ENCODE results near the gene RAP2B. TPM values are rescaled to one million over a fixed set of nuclear protein-coding genes. Genes with fewer than 3 reads are reported as not detected.
"Not testable (repeated sequence)": the region's sequence is repeated elsewhere in the genome, so short reads cannot be mapped to it uniquely, and the experiment has no call there.

The RAP2B gene
- total RNA-seq, result 10 to 100 TPM; 10.4 TPM

GRCh38 chr3:153161714-153162512 lies at the start of gene RAP2B:
Gene RAP2B (plus strand): TSS chr3:153162226. CDS start chr3:153162694, 468 bp downstream.
- Mint-ChIP-seq H3K4me1 (peaks cover 38% of the 10 kb centered on the region), H3K9me3 (ENCODE audit: low read depth) (no peaks in the 10 kb centered on the region)

GRCh38 chr3:153113541-153113940 lies 48.5 kb upstream of the RAP2B start:
- intact Hi-C loops (cut with DNase I, micrococcal nuclease), result no loop called here
- no peak for DNase-seq
- Mint-ChIP-seq H3K4me3 (no peak overlapping the region), H3K9me3 (ENCODE audit: low read depth) (no peaks in the 10 kb centered on the region), H3K27ac (no peak overlapping the region), H3K4me1 (no peaks in the 10 kb centered on the region), H3K36me3 (ENCODE audit: low read depth) (no peaks in the 10 kb centered on the region), H3K27me3 (no peaks in the 10 kb centered on the region)
- CTCF ChIA-PET, result interaction anchor here (0.6 kb wide), 1 partner anchor 554 kb away, joined by 3 read pairs; no protein-coding TSS in a partner anchor
- POLR2A ChIA-PET, result no interaction called here
- no peak for ATAC-seq

More at GRCh38 chr3:153161714-153162512, at the start of gene RAP2B:
- no peaks in the 10 kb centered on the region for H3K27me3 Mint-ChIP-seq
- ChIA-PET POLR2A (interaction anchor here (0.6 to 1.0 kb wide), 3 partner anchors 36 to 460 kb away, joined by 3 read pairs; no protein-coding TSS in a partner anchor), CTCF (interaction anchor here (0.8 to 2.0 kb wide), 5 partner anchors 80 to 222 kb away, joined by 3 to 6 read pairs (median 5); no protein-coding TSS in a partner anchor)
- peak within 1 kb of the TSS; percentile 97 for H3K27ac Mint-ChIP-seq
- peak; percentile 59 for ATAC-seq
- intact Hi-C loops (cut with DNase I, micrococcal nuclease), result loop anchor here (1.0 to 10.0 kb wide), 10 partner anchors 59 to 1960 kb away; partner anchors contain the start of genes DHX36 (in 1 of the 2) and GPR171 (in 1 of the 2)
- DNase-seq, result peak; percentile 99
- H3K36me3 Mint-ChIP-seq (ENCODE audit: low read depth), result peaks cover 17% of the 10 kb centered on the region
- H3K4me3 Mint-ChIP-seq, result peak within 1 kb of the TSS; percentile 97

GRCh38 chr3:153114270-153114669 lies 47.8 kb upstream of the RAP2B start:
- CTCF ChIA-PET; H3K27me3 Mint-ChIP-seq; H3K27ac Mint-ChIP-seq; POLR2A ChIA-PET; H3K36me3 Mint-ChIP-seq (ENCODE audit: low read depth); DNase-seq; H3K4me3 Mint-ChIP-seq; ATAC-seq; H3K9me3 Mint-ChIP-seq (ENCODE audit: low read depth); H3K4me1 Mint-ChIP-seq; intact Hi-C loops (cut with DNase I, micrococcal nuclease): not testable (repeated sequence)

- intact Hi-C loops (cut with DNase I, micrococcal nuclease), result no loop called here
These were observed 46.7 kb upstream of the RAP2B start for GRCh38 chr3:153115326-153115725.

GRCh38 chr3:153127788-153128187 lies 34.2 kb upstream of the RAP2B start:
- Mint-ChIP-seq H3K4me1 (peaks cover 7% of the 10 kb centered on the region), H3K27ac (no peak overlapping the region), H3K27me3 (peaks cover 9% of the 10 kb centered on the region), H3K9me3 (ENCODE audit: low read depth) (peaks cover 6% of the 10 kb centered on the region), H3K36me3 (ENCODE audit: low read depth) (no peaks in the 10 kb centered on the region), H3K4me3 (no peak overlapping the region)
- CTCF ChIA-PET, result no interaction called here
- intact Hi-C loops (cut with DNase I, micrococcal nuclease), result no loop called here
- ATAC-seq (no peak), DNase-seq (no peak)
- POLR2A ChIA-PET, result no interaction called here

More at GRCh38 chr3:153115326-153115725, 46.7 kb upstream of the RAP2B start:
- ChIA-PET POLR2A (no interaction called here), CTCF (interaction anchor here (0.6 to 0.7 kb wide), 3 partner anchors 27 to 1131 kb away, joined by 3 read pairs; no protein-coding TSS in a partner anchor)
- H3K36me3 Mint-ChIP-seq (ENCODE audit: low read depth), result no peaks in the 10 kb centered on the region
- H3K27me3 Mint-ChIP-seq, result no peaks in the 10 kb centered on the region
- no peak overlapping the region for H3K27ac Mint-ChIP-seq
- no peaks in the 10 kb centered on the region for H3K9me3 Mint-ChIP-seq (ENCODE audit: low read depth)
- H3K4me3 Mint-ChIP-seq, result no peak overlapping the region
- no peaks in the 10 kb centered on the region for H3K4me1 Mint-ChIP-seq
- ATAC-seq, result no peak
- no peak for DNase-seq

- CTCF ChIA-PET, result no interaction called here
- H3K27ac Mint-ChIP-seq, result no peak overlapping the region
- POLR2A ChIA-PET, result no interaction called here
- peaks cover under 1% of the 10 kb centered on the region for H3K9me3 Mint-ChIP-seq (ENCODE audit: low read depth)
- H3K27me3 Mint-ChIP-seq, result peaks cover 9% of the 10 kb centered on the region
- ATAC-seq (no peak), DNase-seq (no peak)
- no peak overlapping the region for H3K4me3 Mint-ChIP-seq
- intact Hi-C loops (cut with DNase I, micrococcal nuclease), result no loop called here
- H3K4me1 Mint-ChIP-seq, result peaks cover 7% of the 10 kb centered on the region
- no peaks in the 10 kb centered on the region for H3K36me3 Mint-ChIP-seq (ENCODE audit: low read depth)
These were observed 32.6 kb upstream of the RAP2B start for GRCh38 chr3:153129426-153129825.

- no peak overlapping the region for H3K4me3 Mint-ChIP-seq
- ChIA-PET CTCF (interaction anchor here (0.6 kb wide), 2 partner anchors 13 to 1107 kb away, joined by 3 read pairs; no protein-coding TSS in a partner anchor), POLR2A (no interaction called here)
- peaks cover 10% of the 10 kb centered on the region for H3K27me3 Mint-ChIP-seq
- no peaks in the 10 kb centered on the region for H3K9me3 Mint-ChIP-seq (ENCODE audit: low read depth)
- ATAC-seq, result no peak
- H3K27ac Mint-ChIP-seq, result no peak overlapping the region
- H3K4me1 Mint-ChIP-seq, result peaks cover 7% of the 10 kb centered on the region
- intact Hi-C loops (cut with DNase I, micrococcal nuclease), result loop anchor here in 1 of 2 experiments (10.0 kb wide), 1 partner anchor 1825 kb away; no protein-coding TSS in a partner anchor
- no peak for DNase-seq
- H3K36me3 Mint-ChIP-seq (ENCODE audit: low read depth), result no peaks in the 10 kb centered on the region
These were observed 32.2 kb upstream of the RAP2B start for GRCh38 chr3:153129866-153130265.

- H3K27ac Mint-ChIP-seq, result no peak overlapping the region
- intact Hi-C loops (cut with DNase I, micrococcal nuclease), result loop anchor here in 1 of 2 experiments (10.0 kb wide), 1 partner anchor 1826 kb away; no protein-coding TSS in a partner anchor
- H3K4me1 Mint-ChIP-seq, result peaks cover 7% of the 10 kb centered on the region
- POLR2A ChIA-PET, result interaction anchor here (0.7 kb wide), 1 partner anchor 30 kb away, joined by 3 read pairs; no protein-coding TSS in a partner anchor
- CTCF ChIA-PET, result interaction anchor here (0.6 to 1.1 kb wide), 3 partner anchors 12 to 1106 kb away, joined by 3 to 6 read pairs (median 3); no protein-coding TSS in a partner anchor
- DNase-seq (no peak), ATAC-seq (peak; percentile 88)
- H3K4me3 Mint-ChIP-seq, result no peak overlapping the region
- peaks cover 12% of the 10 kb centered on the region for H3K27me3 Mint-ChIP-seq
- H3K9me3 Mint-ChIP-seq (ENCODE audit: low read depth), result no peaks in the 10 kb centered on the region
- no peaks in the 10 kb centered on the region for H3K36me3 Mint-ChIP-seq (ENCODE audit: low read depth)
These were observed 31.6 kb upstream of the RAP2B start for GRCh38 chr3:153130312-153130977.

GRCh38 chr3:153137626-153138025 lies 24.4 kb upstream of the RAP2B start:
- DNase-seq (no peak), ATAC-seq (no peak)
- Mint-ChIP-seq H3K9me3 (ENCODE audit: low read depth) (no peaks in the 10 kb centered on the region), H3K4me1 (peaks cover 26% of the 10 kb centered on the region), H3K4me3 (no peak overlapping the region), H3K36me3 (ENCODE audit: low read depth) (no peaks in the 10 kb centered on the region), H3K27ac (no peak overlapping the region), H3K27me3 (peaks cover 3% of the 10 kb centered on the region)
- CTCF ChIA-PET, result no interaction called here
- POLR2A ChIA-PET, result no interaction called here
- intact Hi-C loops (cut with DNase I, micrococcal nuclease), result loop anchor here (1.0 to 10.0 kb wide), 4 partner anchors 23 to 1833 kb away; no protein-coding TSS in a partner anchor

GRCh38 chr3:153138276-153139210 lies 23.5 kb upstream of the RAP2B start:
- POLR2A ChIA-PET, result no interaction called here
- H3K4me3 Mint-ChIP-seq, result no peak overlapping the region
- peaks cover 3% of the 10 kb centered on the region for H3K27me3 Mint-ChIP-seq
- peaks cover 26% of the 10 kb centered on the region for H3K4me1 Mint-ChIP-seq
- peak overlapping the region; percentile 76 for H3K27ac Mint-ChIP-seq
- no peaks in the 10 kb centered on the region for H3K9me3 Mint-ChIP-seq (ENCODE audit: low read depth)
- ATAC-seq (peak; percentile 89), DNase-seq (peak; percentile 86)
- no peaks in the 10 kb centered on the region for H3K36me3 Mint-ChIP-seq (ENCODE audit: low read depth)
- intact Hi-C loops (cut with DNase I, micrococcal nuclease), result loop anchor here (1.0 to 10.0 kb wide), 4 partner anchors 22 to 1834 kb away; no protein-coding TSS in a partner anchor
- CTCF ChIA-PET, result no interaction called here

All from activated CD4-positive, alpha-beta T cell treated with anti-CD3 and anti-CD28 coated beads for 36 hours (primary cell).